ENCODE results near the gene GTSE1. TPM values are rescaled to one million over a fixed set of nuclear protein-coding genes. Genes with fewer than 3 reads are reported as not detected.

Gene GTSE1
- total RNA-seq, 1 donor from 2014 or later, result 16.7 TPM

DNA sequence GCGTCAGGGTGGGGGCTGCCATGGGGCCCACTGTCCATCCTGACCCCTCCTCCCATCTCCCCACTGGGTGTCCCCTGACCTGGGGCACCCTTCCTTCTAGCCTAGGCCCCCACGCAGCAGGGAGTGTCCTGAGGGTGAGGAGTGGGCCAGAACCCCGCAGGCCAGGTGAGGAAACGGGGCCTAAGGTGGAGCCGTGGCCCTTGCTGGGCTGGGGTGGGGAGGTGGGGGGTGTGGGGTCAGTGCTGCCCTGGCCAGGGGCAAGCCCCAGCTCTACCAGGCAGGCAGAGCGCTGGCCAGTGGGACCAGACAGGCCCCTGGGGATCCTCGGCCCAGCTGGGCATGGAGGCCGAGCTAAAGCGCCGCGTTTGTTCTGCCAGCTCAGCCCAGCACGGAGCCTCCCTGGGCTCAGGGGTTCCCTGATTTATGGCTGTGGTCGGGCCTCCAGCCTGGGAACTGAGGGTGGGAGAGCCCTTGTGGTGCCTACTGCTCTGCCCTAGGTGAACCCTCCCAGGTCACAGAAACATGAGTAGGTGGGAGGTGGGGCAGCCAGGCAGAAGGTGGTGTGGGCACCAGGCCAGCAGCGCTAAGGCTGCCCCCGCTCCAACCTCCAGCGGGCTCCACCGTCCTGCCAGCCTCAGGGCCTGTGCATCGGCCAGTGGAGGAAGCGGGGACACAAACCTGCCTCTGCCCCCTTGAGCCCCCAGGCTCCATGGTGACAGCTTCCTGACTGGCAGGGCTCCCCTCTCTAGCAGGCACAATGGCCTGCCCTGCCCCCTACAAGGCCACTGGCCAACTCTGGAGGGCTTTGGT, 61.2 kb downstream of the GTSE1 start:
- Mint-ChIP-seq H3K27ac (no peak overlapping the region), H3K36me3 (peaks cover 37% of the 10 kb centered on the region), H3K4me1 (peaks cover 2% of the 10 kb centered on the region), H3K4me3 (no peak overlapping the region), H3K9me3 (peaks cover 7% of the 10 kb centered on the region), H3K27me3 (ENCODE audit: low read depth) (no peaks in the 10 kb centered on the region)
- DNase-seq (ENCODE audit: low spot score in 2 of 2, unreplicated experiment in 2 of 2), result no peak
- TF ChIP-seq, protein P1, sequence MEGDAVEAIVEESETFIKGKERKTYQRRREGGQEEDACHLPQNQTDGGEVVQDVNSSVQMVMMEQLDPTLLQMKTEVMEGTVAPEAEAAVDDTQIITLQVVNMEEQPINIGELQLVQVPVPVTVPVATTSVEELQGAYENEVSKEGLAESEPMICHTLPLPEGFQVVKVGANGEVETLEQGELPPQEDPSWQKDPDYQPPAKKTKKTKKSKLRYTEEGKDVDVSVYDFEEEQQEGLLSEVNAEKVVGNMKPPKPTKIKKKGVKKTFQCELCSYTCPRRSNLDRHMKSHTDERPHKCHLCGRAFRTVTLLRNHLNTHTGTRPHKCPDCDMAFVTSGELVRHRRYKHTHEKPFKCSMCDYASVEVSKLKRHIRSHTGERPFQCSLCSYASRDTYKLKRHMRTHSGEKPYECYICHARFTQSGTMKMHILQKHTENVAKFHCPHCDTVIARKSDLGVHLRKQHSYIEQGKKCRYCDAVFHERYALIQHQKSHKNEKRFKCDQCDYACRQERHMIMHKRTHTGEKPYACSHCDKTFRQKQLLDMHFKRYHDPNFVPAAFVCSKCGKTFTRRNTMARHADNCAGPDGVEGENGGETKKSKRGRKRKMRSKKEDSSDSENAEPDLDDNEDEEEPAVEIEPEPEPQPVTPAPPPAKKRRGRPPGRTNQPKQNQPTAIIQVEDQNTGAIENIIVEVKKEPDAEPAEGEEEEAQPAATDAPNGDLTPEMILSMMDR (IDR thresholded peaks at IDR 0.05; ENCODE audit: unreplicated experiment), result no peak

DNA sequence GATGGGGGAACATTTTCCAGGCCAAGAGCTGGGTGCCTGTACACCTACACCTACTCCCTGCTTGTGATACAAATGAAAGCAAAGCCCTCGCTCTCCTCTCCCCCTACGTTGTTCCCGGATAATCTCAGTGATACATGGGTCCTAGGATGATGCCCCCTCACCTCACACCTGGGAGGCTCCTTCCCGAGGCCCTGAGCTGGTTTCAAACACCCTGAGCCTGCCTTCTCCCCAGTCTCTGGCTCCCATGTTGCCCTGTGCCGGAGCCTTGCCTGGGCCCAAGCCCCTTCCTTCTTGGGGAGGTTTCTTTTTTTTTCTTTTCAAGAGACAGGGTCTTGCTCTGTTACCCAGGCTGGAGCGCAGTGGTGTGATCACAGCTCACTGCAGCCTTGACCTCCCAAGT, 62.1 kb downstream of the GTSE1 start:
- H3K27ac Mint-ChIP-seq, result no peak overlapping the region
- TF ChIP-seq, protein P1 (IDR thresholded peaks at IDR 0.05; ENCODE audit: unreplicated experiment), result no peak
- no peaks in the 10 kb centered on the region for H3K27me3 Mint-ChIP-seq (ENCODE audit: low read depth)
- peaks cover 7% of the 10 kb centered on the region for H3K9me3 Mint-ChIP-seq
- peaks cover 35% of the 10 kb centered on the region for H3K36me3 Mint-ChIP-seq
- H3K4me1 Mint-ChIP-seq, result peaks cover 2% of the 10 kb centered on the region
- H3K4me3 Mint-ChIP-seq, result no peak overlapping the region
- no peak for DNase-seq (ENCODE audit: low spot score in 2 of 2, unreplicated experiment in 2 of 2)

DNA sequence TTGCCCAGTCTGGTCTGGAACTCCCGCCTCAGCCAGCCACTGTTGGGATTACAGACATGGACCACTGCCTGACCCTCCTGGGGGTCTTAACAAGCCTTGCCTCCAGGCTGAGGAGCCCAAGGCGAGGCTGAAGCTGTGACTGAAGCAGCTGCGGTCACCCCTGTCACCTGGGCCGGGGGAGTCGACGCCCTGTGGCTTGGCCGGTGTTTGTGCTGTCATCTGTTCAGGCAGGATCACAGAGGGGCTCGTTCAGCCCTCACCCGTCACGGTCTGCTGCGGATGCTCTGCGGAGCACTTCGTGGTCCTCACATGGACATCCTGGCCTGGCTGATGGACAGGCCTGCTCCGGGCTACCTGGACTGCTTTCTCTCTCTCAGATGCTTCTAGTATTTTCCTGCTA, 62.7 kb downstream of the GTSE1 start:
- H3K4me3 Mint-ChIP-seq, result no peak overlapping the region
- DNase-seq (ENCODE audit: low spot score in 2 of 2, unreplicated experiment in 2 of 2), result no peak
- TF ChIP-seq, protein P1 (IDR thresholded peaks at IDR 0.05; ENCODE audit: unreplicated experiment), result no peak
- no peak overlapping the region for H3K27ac Mint-ChIP-seq
- peaks cover 7% of the 10 kb centered on the region for H3K9me3 Mint-ChIP-seq
- peaks cover 2% of the 10 kb centered on the region for H3K4me1 Mint-ChIP-seq
- H3K36me3 Mint-ChIP-seq, result peaks cover 35% of the 10 kb centered on the region
- no peaks in the 10 kb centered on the region for H3K27me3 Mint-ChIP-seq (ENCODE audit: low read depth)

DNA sequence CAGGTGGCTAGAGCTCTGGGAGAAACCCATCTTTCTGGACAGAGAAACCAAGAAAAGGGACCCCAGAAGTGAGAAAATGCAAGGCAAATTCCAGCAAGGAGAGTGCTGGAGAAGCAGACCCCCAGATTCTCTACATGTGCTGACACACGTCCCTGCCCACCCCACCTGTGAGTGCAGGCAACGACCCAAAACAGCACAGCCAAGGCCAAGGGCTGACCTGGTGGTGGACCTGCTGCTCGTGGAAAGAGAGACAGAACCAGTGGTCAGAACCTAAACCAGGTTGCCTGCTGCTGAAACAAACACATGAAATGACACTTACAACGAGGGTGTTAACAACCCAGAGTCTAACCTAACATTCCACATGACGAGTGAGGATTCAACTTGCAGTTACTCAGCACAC, 63.4 kb downstream of the GTSE1 start:
- no peak overlapping the region for H3K27ac Mint-ChIP-seq
- H3K36me3 Mint-ChIP-seq, result peaks cover 35% of the 10 kb centered on the region
- H3K4me1 Mint-ChIP-seq, result peaks cover 2% of the 10 kb centered on the region
- no peaks in the 10 kb centered on the region for H3K27me3 Mint-ChIP-seq (ENCODE audit: low read depth)
- DNase-seq (ENCODE audit: low spot score in 2 of 2, unreplicated experiment in 2 of 2), result no peak
- TF ChIP-seq, protein P1 (IDR thresholded peaks at IDR 0.05; ENCODE audit: unreplicated experiment), result no peak
- H3K4me3 Mint-ChIP-seq, result no peak overlapping the region
- H3K9me3 Mint-ChIP-seq, result peaks cover 7% of the 10 kb centered on the region

DNA sequence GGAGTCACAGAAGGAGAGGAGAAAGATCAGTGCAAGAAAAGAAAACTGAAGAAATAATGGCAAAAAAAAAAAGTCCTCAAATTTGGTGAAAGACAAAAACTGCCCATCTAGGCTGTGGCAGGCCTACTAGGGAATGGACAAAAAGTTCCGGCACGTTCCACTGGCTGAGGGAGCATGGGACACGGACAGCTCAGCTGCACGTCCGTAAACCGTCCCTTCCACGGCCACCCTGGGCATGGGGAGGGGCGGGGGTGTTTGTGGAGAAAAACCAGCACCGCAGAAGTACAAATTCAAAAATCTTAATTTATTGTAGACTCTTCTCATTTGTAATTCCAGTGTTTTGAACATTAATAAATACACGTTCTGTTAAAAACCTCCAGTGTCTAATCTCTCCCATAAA, 64.2 kb downstream of the GTSE1 start:
- peaks cover 7% of the 10 kb centered on the region for H3K9me3 Mint-ChIP-seq
- no peak for DNase-seq (ENCODE audit: low spot score in 2 of 2, unreplicated experiment in 2 of 2)
- H3K27ac Mint-ChIP-seq, result no peak overlapping the region
- peaks cover 31% of the 10 kb centered on the region for H3K36me3 Mint-ChIP-seq
- H3K4me1 Mint-ChIP-seq, result no peaks in the 10 kb centered on the region
- H3K4me3 Mint-ChIP-seq, result no peak overlapping the region
- no peaks in the 10 kb centered on the region for H3K27me3 Mint-ChIP-seq (ENCODE audit: low read depth)
- TF ChIP-seq, protein P1 (IDR thresholded peaks at IDR 0.05; ENCODE audit: unreplicated experiment), result no peak

Measured in mesothelial cell of epicardium (in vitro differentiated cells).